GM03348 (cell line): ENCODE results near the gene EXOC3L4.
"Not testable (repeated sequence)": the region's sequence is repeated elsewhere in the genome, so short reads cannot be mapped to it uniquely, and the experiment has no call there.

ENCODE experiments used
- DNase-seq: peaks from one replicate; pipeline ENCODE4 v3.0.0; 2012; ENCODE audit warnings: low spot score

Gene EXOC3L4

GRCh38 chr14:103151270-103151945 is 56.9 kb downstream of the EXOC3L4 start:
- no peak for DNase-seq

GRCh38 chr14:103155010-103155409 is 60.5 kb downstream of the EXOC3L4 start:
- DNase-seq, result peak; percentile 85

- DNase-seq, result not testable (repeated sequence)
Observed at GRCh38 chr14:103155416-103155815, 60.9 kb downstream of the EXOC3L4 start.

GRCh38 chr14:103155826-103156394 is 61.4 kb downstream of the EXOC3L4 start:
- no peak for DNase-seq

- DNase-seq, result no peak
Observed at GRCh38 chr14:103156651-103157378, 62.3 kb downstream of the EXOC3L4 start.

GRCh38 chr14:103157969-103158368 is 63.4 kb downstream of the EXOC3L4 start:
- no peak for DNase-seq

- no peak for DNase-seq
Observed at GRCh38 chr14:103158688-103159087, 64.2 kb downstream of the EXOC3L4 start.
